GM12878 (cell line): ENCODE measurements around the gene TIE1. TPM values are rescaled to one million over a fixed set of nuclear protein-coding genes. Genes with fewer than 3 reads are reported as not detected.

Experiments used
- E4F1 ChIP-seq: fragments of 450-650 bp; IDR thresholded peaks from 2 replicates; pipeline ENCODE4 v1.6.1; 2018; ENCODE audit warnings: borderline replicate concordance, mild to moderate bottlenecking; ENCODE audit not compliant: partially characterized antibody
- PRDM15 ChIP-seq: fragments of 450-650 bp; formaldehyde crosslinking; IDR thresholded peaks from 2 replicates; pipeline ENCODE4 v1.4.0; 2020; ENCODE audit warnings: mild to moderate bottlenecking, moderate library complexity
- SPI1 ChIP-seq: IDR thresholded peaks from 2 replicates; pipeline ENCODE4 v1.6.1; 2011; ENCODE audit warnings: low read depth, mild to moderate bottlenecking, low read length, moderate library complexity, borderline replicate concordance; ENCODE audit not compliant: insufficient read depth
- ZNF274 ChIP-seq: IDR thresholded peaks from one replicate; pipeline ENCODE4 v1.8.0; 2011; ENCODE audit not compliant: insufficient read length, insufficient read depth
- polyA plus RNA-seq, 11 experiments: library from polyadenylated mRNA; depleted of rRNA in 4 of 11; unstranded in 6 of 11; stranded (reverse) in 5 of 11; fragments of >200 nt; fragmentation: Nextera tagmentation in 4 of 11; fragmentation: Illumina TruSeq in 1 of 11; extraction: Ambion mirVana in 4 of 11; extraction: Trizol in 1 of 11; gene quantifications; 1 replicate in 1 of 11; 2 replicates in 10 of 11; pipeline versions ENCODE4 v1.2.1 to v1.2.3, GENCODE V29; 2011 to 2016; ENCODE audit warnings: inconsistent platforms in 2 of 11, missing spikeins in 2 of 11, low read depth in 1 of 11
- total RNA-seq, 4 experiments: library from RNA; depleted of rRNA in 3 of 4; stranded (reverse); fragments of >200 nt in 3 of 4; fragmentation: Illumina TruSeq in 1 of 4; extraction: Trizol in 1 of 4; gene quantifications; 2 replicates each; pipeline versions ENCODE4 v1.2.1 to v1.2.3, GENCODE V29; 2013 to 2021

The TIE1 gene
- total and polyA plus RNA-seq, 10 of the 15 experiments (the other 5 are each of a cell fraction or from before 2014, with no cell fraction given): 0.26 to 3.9 (median 1.3) TPM

- TF ChIP-seq PRDM15 (CRISPR knock-in tag) (no peak), E4F1 (no peak), SPI1 (no peak), ZNF274 (no peak)
Observed at GRCh38 chr1:43288058-43288784, 12.6 kb upstream of the TIE1 start (continued).
